ENCODE results near the gene NXPH2. TPM values are rescaled to one million over a fixed set of nuclear protein-coding genes. Genes with fewer than 3 reads are reported as not detected.

Gene NXPH2
- polyA plus RNA-seq, 1 of the 3 experiments (the other 2 are of a cell fraction), result not detected

DNA sequence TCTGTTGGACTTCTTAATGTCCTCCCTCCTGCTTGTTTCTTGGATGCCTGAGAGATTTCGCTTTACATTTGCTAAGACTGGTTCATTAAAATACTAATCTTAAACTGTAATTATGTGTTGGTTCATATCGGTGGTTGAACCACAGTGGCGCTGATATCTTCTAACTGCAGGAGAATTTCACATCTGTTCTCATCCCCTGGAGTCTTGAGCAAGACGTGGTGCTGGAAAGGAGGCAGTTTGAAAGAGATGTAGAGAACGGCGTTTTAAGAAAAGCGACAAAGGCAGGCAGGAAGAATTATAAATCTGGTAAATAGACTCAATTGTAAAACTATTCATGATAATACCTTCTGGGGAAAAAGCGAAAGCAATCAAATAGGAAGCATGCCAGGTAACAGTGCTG lies 79.5 kb downstream of the NXPH2 start:
- H3K4me1 ChIP-seq (ENCODE audit: control insufficient read depth in 1 of 2, insufficient read depth in 2 of 2, low read depth in 1 of 2, low read length in 1 of 2), result no peaks in the 10 kb centered on the region
- no peak overlapping the region for H3K4me2 ChIP-seq
- no peaks in the 10 kb centered on the region for H3F3A ChIP-seq (replicated peaks; ENCODE audit: insufficient read depth)
- H3K9ac ChIP-seq, result no peak overlapping the region
- ChIA-PET POLR2A (no interaction called here), CTCF (no interaction called here)
- no peaks in the 10 kb centered on the region for H3K9me3 ChIP-seq
- H3K27ac ChIP-seq (ENCODE audit: low read depth in 2 of 2, low read length in 1 of 2), result no peak overlapping the region
- no peaks in the 10 kb centered on the region for H4K20me1 ChIP-seq (ENCODE audit: insufficient read depth)
- H2AFZ ChIP-seq (ENCODE audit: low read depth), result no peak overlapping the region
- no peak for TF ChIP-seq SMC3 (IDR thresholded peaks at IDR 0.05; ENCODE audit: low read depth, low read length)
- no peak for TF ChIP-seq RXRA (IDR thresholded peaks at IDR 0.05; ENCODE audit: borderline replicate concordance, low read depth)
- TF ChIP-seq TEAD4 (IDR thresholded peaks at IDR 0.05; ENCODE audit: borderline replicate concordance, insufficient read depth), result no peak
- no peak for TF ChIP-seq EP300 (IDR thresholded peaks at IDR 0.05; ENCODE audit: borderline replicate concordance in 1 of 2, low read depth in 1 of 2, low read length in 1 of 2)
- TF ChIP-seq, protein P1, sequence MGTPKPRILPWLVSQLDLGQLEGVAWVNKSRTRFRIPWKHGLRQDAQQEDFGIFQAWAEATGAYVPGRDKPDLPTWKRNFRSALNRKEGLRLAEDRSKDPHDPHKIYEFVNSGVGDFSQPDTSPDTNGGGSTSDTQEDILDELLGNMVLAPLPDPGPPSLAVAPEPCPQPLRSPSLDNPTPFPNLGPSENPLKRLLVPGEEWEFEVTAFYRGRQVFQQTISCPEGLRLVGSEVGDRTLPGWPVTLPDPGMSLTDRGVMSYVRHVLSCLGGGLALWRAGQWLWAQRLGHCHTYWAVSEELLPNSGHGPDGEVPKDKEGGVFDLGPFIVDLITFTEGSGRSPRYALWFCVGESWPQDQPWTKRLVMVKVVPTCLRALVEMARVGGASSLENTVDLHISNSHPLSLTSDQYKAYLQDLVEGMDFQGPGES (IDR thresholded peaks at IDR 0.05; ENCODE audit: low read depth, low read length), result no peak
- TF ChIP-seq FOSL2 (IDR thresholded peaks at IDR 0.05; ENCODE audit: borderline replicate concordance, low read depth), result no peak
- no peak for TF ChIP-seq SIN3A (IDR thresholded peaks at IDR 0.05; ENCODE audit: borderline replicate concordance, low read depth, low read length)
- TF ChIP-seq MEF2A (IDR thresholded peaks at IDR 0.05; ENCODE audit: borderline replicate concordance, low read depth), result no peak
- TF ChIP-seq CHD2 (IDR thresholded peaks at IDR 0.05; ENCODE audit: low read length, partially characterized antibody), result no peak
- TF ChIP-seq GABPA (IDR thresholded peaks at IDR 0.05; ENCODE audit: low read depth), result no peak
- TF ChIP-seq TAF1 (IDR thresholded peaks at IDR 0.05; ENCODE audit: borderline replicate concordance, low read depth, low read length), result no peak
- no peak for TF ChIP-seq YY1 (IDR thresholded peaks at IDR 0.05; ENCODE audit: low read depth)
- TF ChIP-seq, protein P2, sequence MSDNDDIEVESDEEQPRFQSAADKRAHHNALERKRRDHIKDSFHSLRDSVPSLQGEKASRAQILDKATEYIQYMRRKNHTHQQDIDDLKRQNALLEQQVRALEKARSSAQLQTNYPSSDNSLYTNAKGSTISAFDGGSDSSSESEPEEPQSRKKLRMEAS (IDR thresholded peaks at IDR 0.05; ENCODE audit: low read depth), result no peak
- TF ChIP-seq, protein P3, sequence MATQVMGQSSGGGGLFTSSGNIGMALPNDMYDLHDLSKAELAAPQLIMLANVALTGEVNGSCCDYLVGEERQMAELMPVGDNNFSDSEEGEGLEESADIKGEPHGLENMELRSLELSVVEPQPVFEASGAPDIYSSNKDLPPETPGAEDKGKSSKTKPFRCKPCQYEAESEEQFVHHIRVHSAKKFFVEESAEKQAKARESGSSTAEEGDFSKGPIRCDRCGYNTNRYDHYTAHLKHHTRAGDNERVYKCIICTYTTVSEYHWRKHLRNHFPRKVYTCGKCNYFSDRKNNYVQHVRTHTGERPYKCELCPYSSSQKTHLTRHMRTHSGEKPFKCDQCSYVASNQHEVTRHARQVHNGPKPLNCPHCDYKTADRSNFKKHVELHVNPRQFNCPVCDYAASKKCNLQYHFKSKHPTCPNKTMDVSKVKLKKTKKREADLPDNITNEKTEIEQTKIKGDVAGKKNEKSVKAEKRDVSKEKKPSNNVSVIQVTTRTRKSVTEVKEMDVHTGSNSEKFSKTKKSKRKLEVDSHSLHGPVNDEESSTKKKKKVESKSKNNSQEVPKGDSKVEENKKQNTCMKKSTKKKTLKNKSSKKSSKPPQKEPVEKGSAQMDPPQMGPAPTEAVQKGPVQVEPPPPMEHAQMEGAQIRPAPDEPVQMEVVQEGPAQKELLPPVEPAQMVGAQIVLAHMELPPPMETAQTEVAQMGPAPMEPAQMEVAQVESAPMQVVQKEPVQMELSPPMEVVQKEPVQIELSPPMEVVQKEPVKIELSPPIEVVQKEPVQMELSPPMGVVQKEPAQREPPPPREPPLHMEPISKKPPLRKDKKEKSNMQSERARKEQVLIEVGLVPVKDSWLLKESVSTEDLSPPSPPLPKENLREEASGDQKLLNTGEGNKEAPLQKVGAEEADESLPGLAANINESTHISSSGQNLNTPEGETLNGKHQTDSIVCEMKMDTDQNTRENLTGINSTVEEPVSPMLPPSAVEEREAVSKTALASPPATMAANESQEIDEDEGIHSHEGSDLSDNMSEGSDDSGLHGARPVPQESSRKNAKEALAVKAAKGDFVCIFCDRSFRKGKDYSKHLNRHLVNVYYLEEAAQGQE (IDR thresholded peaks at IDR 0.05; ENCODE audit: low read depth, low read length), result no peak
- TF ChIP-seq ELF1 (IDR thresholded peaks at IDR 0.05), result no peak
- no peak for TF ChIP-seq TCF12 (IDR thresholded peaks at IDR 0.05)
- TF ChIP-seq RCOR1 (IDR thresholded peaks at IDR 0.05; ENCODE audit: low read length), result no peak
- TF ChIP-seq MXI1 (IDR thresholded peaks at IDR 0.05; ENCODE audit: low read depth, low read length), result no peak
- TF ChIP-seq, protein P4, sequence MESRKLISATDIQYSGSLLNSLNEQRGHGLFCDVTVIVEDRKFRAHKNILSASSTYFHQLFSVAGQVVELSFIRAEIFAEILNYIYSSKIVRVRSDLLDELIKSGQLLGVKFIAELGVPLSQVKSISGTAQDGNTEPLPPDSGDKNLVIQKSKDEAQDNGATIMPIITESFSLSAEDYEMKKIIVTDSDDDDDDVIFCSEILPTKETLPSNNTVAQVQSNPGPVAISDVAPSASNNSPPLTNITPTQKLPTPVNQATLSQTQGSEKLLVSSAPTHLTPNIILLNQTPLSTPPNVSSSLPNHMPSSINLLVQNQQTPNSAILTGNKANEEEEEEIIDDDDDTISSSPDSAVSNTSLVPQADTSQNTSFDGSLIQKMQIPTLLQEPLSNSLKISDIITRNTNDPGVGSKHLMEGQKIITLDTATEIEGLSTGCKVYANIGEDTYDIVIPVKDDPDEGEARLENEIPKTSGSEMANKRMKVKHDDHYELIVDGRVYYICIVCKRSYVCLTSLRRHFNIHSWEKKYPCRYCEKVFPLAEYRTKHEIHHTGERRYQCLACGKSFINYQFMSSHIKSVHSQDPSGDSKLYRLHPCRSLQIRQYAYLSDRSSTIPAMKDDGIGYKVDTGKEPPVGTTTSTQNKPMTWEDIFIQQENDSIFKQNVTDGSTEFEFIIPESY (IDR thresholded peaks at IDR 0.05; ENCODE audit: borderline replicate concordance, low read depth), result no peak
- no peaks in the 10 kb centered on the region for H3K9me2 ChIP-seq
- H3K79me2 ChIP-seq (ENCODE audit: insufficient read depth), result no peaks in the 10 kb centered on the region
- no peaks in the 10 kb centered on the region for H3K27me3 ChIP-seq (ENCODE audit: insufficient read depth)
- no peak for DNase-seq
- H3K36me3 ChIP-seq (replicated peaks in 1 of 2; ENCODE audit: control insufficient read depth in 1 of 2, insufficient read depth in 2 of 2, low read length in 1 of 2), result no peaks in the 10 kb centered on the region
- no peak overlapping the region for H3K4me3 ChIP-seq (ENCODE audit: low read depth in 2 of 2, low read length in 1 of 2)
- WGBS (ENCODE audit: low lambda C conversion rate), result 91% methylated on average over 8 of the region's 8 CpGs
